GM23248 (cell line): ENCODE results near the gene ADGRL2. TPM values are rescaled to one million over a fixed set of nuclear protein-coding genes. Genes with fewer than 3 reads are reported as not detected.
A peak's percentile ranks its signal among the peaks of the same experiment; 100 is the strongest.

Experiments used
- DNase-seq: peaks from one replicate; pipeline ENCODE4 v3.0.0-alpha.2; 2015
- H2AFZ ChIP-seq: fragments of 200-600 bp; sonication (generic); 2 replicates; pipeline ENCODE4 v1.6.1; 2016; ENCODE audit warnings: antibody characterized with exemption
- H3F3A ChIP-seq: fragments of 200-600 bp; sonication (generic); 2 replicates; pipeline ENCODE4 v1.6.1; 2016; ENCODE audit warnings: mild to moderate bottlenecking, antibody characterized with exemption, mixed run types; ENCODE audit not compliant: insufficient read depth
- H3K27ac ChIP-seq: fragments of 200-600 bp; sonication (generic); 2 replicates; pipeline ENCODE4 v1.5.1; 2016; ENCODE audit warnings: mild to moderate bottlenecking
- H3K27me3 ChIP-seq: fragments of 200-600 bp; sonication (generic); replicated peaks from 2 replicates; pipeline ENCODE4 v1.6.1; 2016; ENCODE audit warnings: mild to moderate bottlenecking; ENCODE audit not compliant: insufficient read depth
- H3K36me3 ChIP-seq: fragments of 200-600 bp; sonication (generic); 2 replicates; pipeline ENCODE4 v1.6.1; 2016; ENCODE audit warnings: low read depth, mild to moderate bottlenecking
- H3K4me1 ChIP-seq: fragments of 200-600 bp; sonication (generic); 2 replicates; pipeline ENCODE4 v1.6.1; 2016; ENCODE audit warnings: mild to moderate bottlenecking; ENCODE audit not compliant: insufficient read depth
- H3K4me2 ChIP-seq: fragments of 200-600 bp; sonication (generic); one replicate; pipeline ENCODE4 v1.6.1; 2016; ENCODE audit warnings: mild to moderate bottlenecking; ENCODE audit not compliant: unreplicated experiment
- H3K4me3 ChIP-seq: fragments of 200-600 bp; sonication (generic); 2 replicates; pipeline ENCODE4 v1.5.1; 2016; ENCODE audit warnings: mild to moderate bottlenecking
- H3K79me2 ChIP-seq: fragments of 200-600 bp; sonication (generic); 2 replicates; pipeline ENCODE4 v1.6.1; 2016; ENCODE audit warnings: mild to moderate bottlenecking; ENCODE audit not compliant: insufficient read depth
- H3K9ac ChIP-seq: fragments of 200-600 bp; sonication (generic); 2 replicates; pipeline ENCODE4 v1.6.1; 2016; ENCODE audit warnings: mild to moderate bottlenecking
- H3K9me2 ChIP-seq: fragments of 200-600 bp; sonication (generic); 2 replicates; pipeline ENCODE4 v1.6.1; 2016; ENCODE audit warnings: mixed run types, mild to moderate bottlenecking, moderate library complexity; ENCODE audit not compliant: insufficient read depth
- H3K9me3 ChIP-seq: fragments of 200-600 bp; sonication (generic); one replicate; pipeline ENCODE4 v1.6.1; 2017; ENCODE audit warnings: low read depth
- H4K20me1 ChIP-seq: fragments of 200-600 bp; sonication (generic); 2 replicates; pipeline ENCODE4 v1.6.0; 2016; ENCODE audit not compliant: insufficient read depth
- EZH2 ChIP-seq: fragments of 200-600 bp; sonication (generic); IDR thresholded peaks from 2 replicates; pipeline ENCODE4 v1.6.1; 2018; ENCODE audit warnings: antibody characterized with exemption, mild to moderate bottlenecking; ENCODE audit not compliant: insufficient read depth, poor library complexity, severe bottlenecking
- EZH2phosphoT487 ChIP-seq: fragments of 200-600 bp; sonication (generic); IDR thresholded peaks from 2 replicates; pipeline ENCODE4 v1.6.1; 2018; ENCODE audit warnings: antibody characterized with exemption, moderate library complexity, mild to moderate bottlenecking, low read depth; ENCODE audit not compliant: insufficient read depth
- WGBS, 2 experiments: methylation state at CpG; one replicate each; pipeline ENCODE4 v1.1.6; 2015 to 2017; ENCODE audit warnings: low lambda C conversion rate in 2 of 2, low coverage in 1 of 2; ENCODE audit errors: missing lambda C conversion rate in 2 of 2; 5-methylcytosine and 5-hydroxymethylcytosine counted together
- in situ Hi-C: fragments of 300-500 bp; cut with MboI; formaldehyde crosslinking; loops from 2 replicates; pipeline ENCODE4 v1.15.0; 2020
- polyA plus RNA-seq: library from polyadenylated mRNA; unstranded; fragments of >200 nt; fragmentation: Nextera tagmentation; extraction: Ambion mirVana; gene quantifications from 2 replicates; pipeline ENCODE4 v1.2.1, GENCODE V29; 2016
- total RNA-seq: library from RNA; depleted of rRNA; stranded (reverse); fragments of >200 nt; shearing (Covaris generic); gene quantifications from 2 replicates; pipeline ENCODE4 v1.2.3, GENCODE V29; 2014

ADGRL2 gene
- total and polyA plus RNA-seq, 2 experiments from 2014 or later = 12.3 to 41.6 TPM

DNA sequence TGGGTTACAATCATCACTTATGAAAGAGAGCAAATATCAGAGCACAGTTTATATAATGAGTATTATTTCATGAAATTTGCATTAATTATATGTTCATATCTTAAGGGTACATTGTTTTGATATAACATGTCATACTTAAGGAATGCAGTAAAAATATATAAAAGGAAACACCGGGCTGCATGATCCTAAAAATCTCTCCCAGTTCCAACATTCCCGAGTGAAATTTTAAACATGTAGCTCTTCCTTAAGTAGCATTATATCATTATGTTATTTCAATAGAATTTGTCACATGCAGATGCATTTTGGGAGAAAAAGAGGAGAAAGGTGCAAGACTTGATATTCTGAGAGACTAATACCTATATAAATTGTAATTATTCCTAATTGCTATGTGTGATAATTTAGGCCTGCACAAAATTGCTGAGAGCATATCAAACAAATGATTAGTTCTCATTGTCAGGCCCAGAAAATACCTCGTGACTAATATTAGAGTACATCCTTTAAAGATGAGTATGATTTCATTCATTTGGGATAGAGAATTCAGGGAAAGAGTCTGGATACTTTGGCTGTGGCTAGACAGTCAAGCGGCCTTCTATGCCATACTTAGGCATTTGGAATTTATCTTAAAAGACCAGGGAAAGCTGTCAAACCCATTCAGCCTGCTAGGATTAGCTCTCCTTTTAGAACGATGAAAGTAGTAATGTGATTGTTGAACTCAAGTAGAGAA lies 86.8 kb downstream of the ADGRL2 start:
- peak; percentile 16 for DNase-seq
- WGBS, 2 experiments = 82 to 85% methylated on average over 5 of the region's 5 CpGs

DNA sequence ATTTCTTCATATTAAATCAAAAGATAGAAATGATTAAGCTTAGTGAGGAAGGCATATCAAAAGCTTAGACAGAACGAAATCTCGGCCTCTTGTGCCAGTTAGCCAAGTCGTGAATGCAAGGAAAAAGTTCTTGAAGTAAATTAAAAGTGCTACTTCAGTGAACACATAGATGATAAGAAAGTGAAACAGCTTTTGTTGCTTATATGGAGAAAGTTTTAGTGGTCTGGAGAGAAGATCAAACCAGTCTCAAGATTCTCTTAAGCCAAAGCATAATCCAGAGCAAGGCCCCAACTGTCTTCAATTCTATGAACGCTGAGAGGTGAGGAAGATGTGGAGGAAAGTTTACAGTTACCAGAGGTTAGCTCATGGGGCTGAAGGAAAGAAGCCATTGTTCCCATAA lies 88.4 kb downstream of the ADGRL2 start:
- DNase-seq = no peak
- no peak overlapping the region for H3K4me2 ChIP-seq
- H3K9me3 ChIP-seq = no peaks in the 10 kb centered on the region
- whole genome bisulfite sequencing, 2 experiments = 68 to 73% methylated on average over 4 of the region's 4 CpGs
- H3K27me3 ChIP-seq = no peaks in the 10 kb centered on the region
- no peak overlapping the region for H2AFZ ChIP-seq
- H3K9ac ChIP-seq = no peak overlapping the region
- H4K20me1 ChIP-seq = no peaks in the 10 kb centered on the region
- H3K27ac ChIP-seq = no peak overlapping the region
- in situ Hi-C loops = no loop called here
- H3K4me3 ChIP-seq = no peak overlapping the region
- H3F3A ChIP-seq = no peaks in the 10 kb centered on the region
- H3K36me3 ChIP-seq = no peaks in the 10 kb centered on the region
- H3K4me1 ChIP-seq = peaks cover 9% of the 10 kb centered on the region
- TF ChIP-seq EZH2phosphoT487 (no peak), EZH2 (no peak)
- H3K9me2 ChIP-seq = no peaks in the 10 kb centered on the region
- H3K79me2 ChIP-seq = peaks cover 31% of the 10 kb centered on the region; the same call in 1 of the 2 replicates

More for the DNA sequence above, 86.8 kb downstream of the ADGRL2 start:
- Histone ChIP-seq H3F3A (no peaks in the 10 kb centered on the region), H3K9me2 (no peaks in the 10 kb centered on the region), H3K4me2 (no peak overlapping the region), H3K27me3 (no peaks in the 10 kb centered on the region), H4K20me1 (no peaks in the 10 kb centered on the region), H3K27ac (no peak overlapping the region), H3K79me2 (peaks cover 26% of the 10 kb centered on the region; the same call in 1 of the 2 replicates), H3K9me3 (no peaks in the 10 kb centered on the region), H3K36me3 (no peaks in the 10 kb centered on the region), H3K4me3 (no peak overlapping the region), H3K9ac (no peak overlapping the region), H2AFZ (no peak overlapping the region), H3K4me1 (peaks cover 9% of the 10 kb centered on the region; the same call in 1 of the 2 replicates)
- no peak for TF ChIP-seq EZH2
- no peak for TF ChIP-seq EZH2phosphoT487
- in situ Hi-C loops = no loop called here

DNA sequence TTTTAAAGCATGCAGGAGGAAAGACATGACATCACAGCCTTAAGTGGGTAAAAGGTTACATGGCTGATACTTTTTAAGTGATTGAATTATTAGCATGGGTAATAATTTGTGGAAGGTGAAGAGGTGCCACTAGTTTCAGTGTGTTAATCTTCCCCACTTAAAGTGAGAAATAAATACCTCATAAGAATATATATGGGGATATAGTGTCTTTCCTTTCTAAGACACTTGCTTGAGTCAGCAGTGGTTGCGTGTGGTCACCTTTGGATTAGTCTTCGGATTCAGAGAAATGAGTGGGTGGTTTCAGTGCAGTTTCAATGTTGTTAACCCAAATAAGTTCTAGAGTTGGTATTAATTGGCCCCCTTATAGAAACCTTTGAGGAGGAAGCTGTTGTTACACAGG lies 94.1 kb downstream of the ADGRL2 start:
- DNase-seq = peak; percentile 22
- H3K9ac ChIP-seq = no peak overlapping the region
- in situ Hi-C loops = no loop called here
- TF ChIP-seq EZH2phosphoT487 (no peak), EZH2 (no peak)
- no peaks in the 10 kb centered on the region for H3F3A ChIP-seq
- H3K4me1 ChIP-seq = no peaks in the 10 kb centered on the region; the same call in none of the 2 replicates
- no peaks in the 10 kb centered on the region for H4K20me1 ChIP-seq
- H3K9me3 ChIP-seq = no peaks in the 10 kb centered on the region
- 95 to 97% methylated on average over 2 of the region's 2 CpGs for WGBS, 2 experiments
- H3K36me3 ChIP-seq = no peaks in the 10 kb centered on the region
- H2AFZ ChIP-seq = no peak overlapping the region
- H3K9me2 ChIP-seq = no peaks in the 10 kb centered on the region
- H3K4me2 ChIP-seq = no peak overlapping the region
- H3K79me2 ChIP-seq = peaks cover 53% of the 10 kb centered on the region
- no peaks in the 10 kb centered on the region for H3K27me3 ChIP-seq
- H3K4me3 ChIP-seq = no peak overlapping the region
- no peak overlapping the region for H3K27ac ChIP-seq

DNA sequence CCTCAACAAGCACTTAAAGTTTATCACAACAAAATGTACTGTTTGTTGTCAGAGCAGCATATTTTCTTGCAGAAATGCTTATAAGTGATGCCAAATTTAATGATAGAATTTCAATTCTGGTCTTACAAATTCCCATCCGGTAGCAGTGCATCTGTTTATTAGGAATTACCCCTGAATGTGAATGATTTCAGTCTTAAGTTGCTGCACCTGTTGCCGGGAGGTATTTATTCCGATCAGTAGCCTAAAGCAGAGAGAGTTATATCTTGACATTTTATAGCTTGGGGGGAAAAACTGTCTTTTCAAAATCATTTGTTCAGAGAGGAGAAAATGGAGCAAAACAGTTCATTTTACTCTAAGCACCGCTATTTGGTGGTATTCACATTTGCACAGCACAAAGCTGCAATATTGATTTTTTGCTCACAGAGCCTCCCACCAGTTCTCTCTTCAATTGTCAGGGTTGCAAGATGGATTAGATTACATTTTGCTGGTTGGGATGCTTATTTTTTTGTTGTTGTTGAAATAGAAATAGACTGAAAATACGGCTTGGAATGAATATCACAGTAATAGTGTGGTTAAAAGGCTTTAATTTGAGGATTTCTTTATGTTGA lies 98.6 kb downstream of the ADGRL2 start:
- Histone ChIP-seq H2AFZ (no peak overlapping the region), H3F3A (no peaks in the 10 kb centered on the region), H3K4me3 (no peak overlapping the region), H3K36me3 (no peaks in the 10 kb centered on the region), H3K27me3 (no peaks in the 10 kb centered on the region), H3K4me2 (no peak overlapping the region), H3K9me2 (no peaks in the 10 kb centered on the region), H3K9me3 (no peaks in the 10 kb centered on the region), H3K79me2 (peaks cover 40% of the 10 kb centered on the region), H4K20me1 (no peaks in the 10 kb centered on the region), H3K4me1 (peaks cover 3% of the 10 kb centered on the region; the same call in 1 of the 2 replicates), H3K9ac (no peak overlapping the region), H3K27ac (no peak overlapping the region)
- in situ Hi-C loops = no loop called here
- TF ChIP-seq EZH2phosphoT487 (no peak), EZH2 (no peak)
- no peak for DNase-seq
- 98% methylated on average over 5 of the region's 5 CpGs for WGBS, 2 experiments
